OCI-LY1 (cell line): ENCODE results near the gene NXT2.

Source experiments
- H2AFZ ChIP-seq: fragments of 200-600 bp; sonication (generic), shearing (Covaris generic); 2 replicates; pipeline ENCODE4 v1.6.0; 2014; ENCODE audit warnings: antibody characterized with exemption, mild to moderate bottlenecking, low read length
- H3F3A ChIP-seq: fragments of 200-600 bp; sonication (generic), shearing (Covaris generic); 2 replicates; pipeline ENCODE4 v1.6.0; 2014; ENCODE audit warnings: mild to moderate bottlenecking, antibody characterized with exemption, low read length, moderate library complexity; ENCODE audit not compliant: insufficient read depth
- H3K27ac ChIP-seq: fragments of 200-600 bp; sonication (generic); 2 replicates; pipeline ENCODE4 v1.5.1; 2014; ENCODE audit warnings: low read length, mixed run types, mild to moderate bottlenecking, low read depth; ENCODE audit not compliant: poor library complexity, severe bottlenecking
- H3K27me3 ChIP-seq: fragments of 200-600 bp; sonication (generic); 2 replicates; pipeline ENCODE4 v1.6.0; 2014; ENCODE audit warnings: antibody characterized with exemption, mild to moderate bottlenecking, low read length, moderate library complexity; ENCODE audit not compliant: insufficient read depth
- H3K36me3 ChIP-seq: fragments of 200-600 bp; sonication (generic); 2 replicates; pipeline ENCODE4 v1.6.1; 2014; ENCODE audit warnings: mild to moderate bottlenecking, antibody characterized with exemption, low read length, moderate library complexity, mixed read lengths; ENCODE audit not compliant: insufficient read depth
- H3K4me1 ChIP-seq: fragments of 200-600 bp; sonication (generic); 2 replicates; pipeline ENCODE4 v1.5.1; 2014; ENCODE audit warnings: mild to moderate bottlenecking, low read length, moderate library complexity; ENCODE audit not compliant: insufficient read depth, severe bottlenecking
- H3K4me2 ChIP-seq: fragments of 200-600 bp; sonication (generic), shearing (Covaris generic); 2 replicates; pipeline ENCODE4 v1.6.1; 2014; ENCODE audit warnings: low read length
- H3K4me3 ChIP-seq: fragments of 200-600 bp; sonication (generic); 2 replicates; pipeline ENCODE4 v1.5.1; 2014; ENCODE audit warnings: low read length, low read depth, mild to moderate bottlenecking, mixed read lengths; ENCODE audit not compliant: poor library complexity, severe bottlenecking
- H3K79me2 ChIP-seq: fragments of 200-600 bp; shearing (Covaris generic); 2 replicates; pipeline ENCODE4 v1.6.1; 2016; ENCODE audit warnings: mixed run types, low read length, mixed read lengths; ENCODE audit not compliant: insufficient read depth
- H3K9ac ChIP-seq: fragments of 200-600 bp; sonication (generic), shearing (Covaris generic); 2 replicates; pipeline ENCODE4 v1.6.1; 2014; ENCODE audit warnings: mild to moderate bottlenecking, low read length, mixed read lengths
- H3K9me2 ChIP-seq: fragments of 200-600 bp; sonication (generic), shearing (Covaris generic); 2 replicates; pipeline ENCODE4 v1.6.1; 2014; ENCODE audit warnings: low read depth, mild to moderate bottlenecking, low read length, mixed read lengths
- H3K9me3 ChIP-seq: fragments of 200-600 bp; shearing (Covaris generic); 2 replicates; pipeline ENCODE4 v1.6.1; 2014; ENCODE audit warnings: low read length, mixed read lengths
- H4K20me1 ChIP-seq: fragments of 200-600 bp; sonication (generic), shearing (Covaris generic); 2 replicates; pipeline ENCODE4 v1.6.0; 2016; ENCODE audit warnings: mild to moderate bottlenecking, low read length; ENCODE audit not compliant: insufficient read depth
- CTCF ChIP-seq: fragments of 200-600 bp; sonication (generic), shearing (Covaris generic); IDR thresholded peaks from 2 replicates; pipeline ENCODE4 v1.5.1; 2017; ENCODE audit warnings: mild to moderate bottlenecking, antibody characterized with exemption, low read length, moderate library complexity, mixed read lengths

The NXT2 gene

GRCh38 chrX:109590176-109590575 is 53.5 kb downstream of the NXT2 start:
- Histone ChIP-seq H3K9ac (no peak overlapping the region), H4K20me1 (no peaks in the 10 kb centered on the region), H3F3A (no peaks in the 10 kb centered on the region), H3K27ac (no peak overlapping the region), H3K79me2 (no peaks in the 10 kb centered on the region), H3K9me3 (no peaks in the 10 kb centered on the region), H3K4me2 (no peak overlapping the region), H3K4me3 (no peak overlapping the region), H3K36me3 (no peaks in the 10 kb centered on the region), H3K27me3 (no peaks in the 10 kb centered on the region), H3K4me1 (no peaks in the 10 kb centered on the region), H3K9me2 (no peaks in the 10 kb centered on the region), H2AFZ (no peak overlapping the region)
- no peak for TF ChIP-seq CTCF
